ENCODE measurements around the gene PPP1R16B.

The PPP1R16B gene

DNA sequence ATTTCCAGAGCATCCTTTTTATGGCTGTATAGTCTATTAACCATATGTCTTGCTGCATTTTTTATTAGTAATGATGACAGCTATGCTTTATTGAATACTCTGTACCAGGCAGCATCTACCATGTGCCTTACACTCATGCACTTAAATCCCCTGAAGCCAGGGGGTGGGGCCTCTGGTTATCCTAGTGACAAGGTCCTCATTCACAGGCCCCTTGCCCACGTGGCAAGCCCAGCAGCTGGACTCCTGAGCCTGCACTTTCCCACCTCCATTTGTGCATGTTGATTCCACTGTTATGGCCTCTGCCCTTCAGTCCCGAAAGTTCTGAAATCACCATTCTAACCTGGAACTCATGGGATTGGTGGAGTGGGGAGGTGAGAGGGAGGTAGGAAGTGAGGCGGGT lies 35.0 kb upstream of the PPP1R16B start:
- Histone ChIP-seq H3K9ac (no peak overlapping the region), H3K4me2 (no peak overlapping the region), H3K36me3 (peaks cover 99% of the 10 kb centered on the region), H4K20me1 (no peaks in the 10 kb centered on the region), H3K27me3 (no peaks in the 10 kb centered on the region), H3K9me3 (peaks cover 17% of the 10 kb centered on the region), H3K27ac (no peak overlapping the region), H3K4me3 (no peak overlapping the region), H3K4me1 (no peaks in the 10 kb centered on the region)
- TF ChIP-seq Cebpa-rat (IDR thresholded peaks at IDR 0.05) = no peak

GRCh38 chr20:38770970-38771369 lies 34.5 kb upstream of the PPP1R16B start:
- no peak overlapping the region for H3K4me3 ChIP-seq
- H3K9ac ChIP-seq = no peak overlapping the region
- no peak for TF ChIP-seq Cebpa-rat (IDR thresholded peaks at IDR 0.05)
- no peaks in the 10 kb centered on the region for H3K27me3 ChIP-seq
- H3K4me2 ChIP-seq = no peak overlapping the region
- peaks cover 17% of the 10 kb centered on the region for H3K9me3 ChIP-seq
- H3K36me3 ChIP-seq = peaks cover 97% of the 10 kb centered on the region
- H4K20me1 ChIP-seq = no peaks in the 10 kb centered on the region
- H3K27ac ChIP-seq = no peak overlapping the region
- H3K4me1 ChIP-seq = no peaks in the 10 kb centered on the region

GRCh38 chr20:38771621-38772020 lies 33.9 kb upstream of the PPP1R16B start:
- Histone ChIP-seq H3K4me1 (no peaks in the 10 kb centered on the region), H3K4me3 (no peak overlapping the region), H4K20me1 (no peaks in the 10 kb centered on the region), H3K27me3 (no peaks in the 10 kb centered on the region), H3K36me3 (peaks cover 91% of the 10 kb centered on the region), H3K9ac (no peak overlapping the region), H3K9me3 (peaks cover 17% of the 10 kb centered on the region), H3K27ac (no peak overlapping the region), H3K4me2 (no peak overlapping the region)
- TF ChIP-seq Cebpa-rat (IDR thresholded peaks at IDR 0.05) = no peak

DNA sequence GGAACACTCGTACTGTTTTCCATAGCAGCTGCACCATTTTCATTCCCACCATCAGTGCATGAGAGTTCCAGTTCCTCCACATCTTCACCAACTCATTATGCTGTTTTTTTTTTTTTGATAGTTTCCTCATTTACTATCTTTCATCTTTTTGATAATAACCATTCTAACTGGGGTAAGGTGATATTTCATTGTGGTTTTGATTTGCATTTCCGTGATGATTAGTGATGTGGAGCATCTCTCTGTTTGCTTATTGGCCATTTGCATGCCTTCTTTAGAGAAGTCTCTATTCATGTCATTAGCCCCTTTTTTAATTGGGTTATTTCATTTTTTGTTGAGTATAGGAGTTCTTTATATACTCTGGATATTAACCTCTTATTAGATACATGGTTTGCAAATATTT lies 31.3 kb upstream of the PPP1R16B start:
- Histone ChIP-seq H3K36me3 (peaks cover 65% of the 10 kb centered on the region), H3K4me2 (no peak overlapping the region)

DNA sequence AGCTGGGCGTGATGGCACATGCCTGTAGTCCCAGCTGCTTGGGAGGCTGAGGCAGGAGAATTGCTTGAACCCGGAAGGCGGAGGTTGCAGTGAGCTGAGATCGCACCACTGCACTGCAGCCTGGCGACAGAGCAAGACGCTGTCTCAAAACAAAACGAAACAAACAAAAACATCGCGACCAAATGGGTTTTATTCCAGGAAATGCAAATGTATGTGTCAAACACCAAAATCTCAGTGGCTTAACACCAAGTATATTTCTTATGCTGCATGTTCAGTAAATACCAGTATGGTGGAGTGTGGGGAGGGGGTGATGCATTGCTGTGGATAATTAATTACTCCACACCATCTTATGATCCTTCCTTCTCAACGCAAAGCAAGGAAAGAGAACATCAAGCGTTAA lies 29.1 kb upstream of the PPP1R16B start:
- Histone ChIP-seq H3K4me1 (no peaks in the 10 kb centered on the region), H3K4me2 (no peak overlapping the region), H3K27ac (no peak overlapping the region), H3K9me3 (peaks cover 17% of the 10 kb centered on the region), H4K20me1 (no peaks in the 10 kb centered on the region), H3K36me3 (peaks cover 43% of the 10 kb centered on the region), H3K9ac (no peak overlapping the region), H3K4me3 (no peak overlapping the region), H3K27me3 (no peaks in the 10 kb centered on the region)
- no peak for TF ChIP-seq Cebpa-rat (IDR thresholded peaks at IDR 0.05)

More for the DNA sequence above, 31.3 kb upstream of the PPP1R16B start:
- no peak for TF ChIP-seq Cebpa-rat (IDR thresholded peaks at IDR 0.05)
- no peaks in the 10 kb centered on the region for H3K27me3 ChIP-seq
- H3K4me1 ChIP-seq = no peaks in the 10 kb centered on the region
- no peak overlapping the region for H3K4me3 ChIP-seq
- H4K20me1 ChIP-seq = no peaks in the 10 kb centered on the region
- H3K9me3 ChIP-seq = peaks cover 17% of the 10 kb centered on the region
- H3K27ac ChIP-seq = no peak overlapping the region
- H3K9ac ChIP-seq = no peak overlapping the region

DNA sequence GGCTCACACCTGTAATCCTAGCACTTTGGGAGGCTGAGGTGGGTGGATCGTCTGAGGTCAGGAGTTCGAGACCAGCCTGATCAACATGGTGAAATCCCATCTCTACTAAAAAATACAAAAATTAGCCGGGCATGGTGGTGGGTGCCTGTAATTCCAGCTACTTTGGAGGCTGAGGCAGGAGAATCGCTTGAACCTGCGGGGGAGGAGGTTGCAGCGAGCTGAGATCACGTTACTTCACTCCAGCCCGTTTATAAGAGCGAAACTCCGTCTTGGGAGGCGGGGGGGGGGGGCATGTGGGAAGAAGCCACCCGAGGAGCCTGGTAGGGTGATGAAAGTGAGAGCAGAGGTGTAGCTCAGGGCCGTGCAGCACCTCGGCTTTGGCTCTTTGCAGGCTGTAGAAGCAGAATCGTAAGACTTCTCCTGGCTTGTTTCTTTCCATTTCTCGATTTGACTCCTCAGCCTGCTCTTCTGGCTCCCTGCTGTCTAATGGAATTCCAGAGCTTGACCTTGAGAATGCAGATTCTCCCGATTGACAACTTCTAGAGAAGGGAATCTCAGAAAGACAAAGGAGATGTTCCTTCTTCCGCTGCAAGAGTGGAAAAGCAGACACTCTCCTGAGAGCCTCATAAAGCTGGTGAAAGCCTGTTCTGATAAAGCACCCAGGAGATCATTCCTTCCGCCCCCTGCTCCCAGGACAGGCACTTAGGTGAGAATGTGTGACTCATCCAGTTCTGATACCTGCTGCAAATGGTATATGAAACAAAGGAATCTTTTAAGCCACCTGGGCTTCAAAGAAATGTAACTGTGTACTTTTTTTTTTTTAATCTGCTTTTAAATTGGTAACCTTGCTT lies 26.0 kb upstream of the PPP1R16B start:
- H3K9me3 ChIP-seq = peaks cover 3% of the 10 kb centered on the region; the same call in 1 of the 2 replicates
- no peak overlapping the region for H3K27ac ChIP-seq
- H3K4me1 ChIP-seq = no peaks in the 10 kb centered on the region
- H3K9ac ChIP-seq = no peak overlapping the region
- H3K4me2 ChIP-seq = no peak overlapping the region
- H3K4me3 ChIP-seq = no peak overlapping the region
- H3K36me3 ChIP-seq = peaks cover 12% of the 10 kb centered on the region
- no peaks in the 10 kb centered on the region for H3K27me3 ChIP-seq
- H4K20me1 ChIP-seq = no peaks in the 10 kb centered on the region
- no peak for TF ChIP-seq Cebpa-rat (IDR thresholded peaks at IDR 0.05)

GRCh38 chr20:38782275-38782674 lies 23.2 kb upstream of the PPP1R16B start:
- H4K20me1 ChIP-seq = no peaks in the 10 kb centered on the region
- H3K36me3 ChIP-seq = no peaks in the 10 kb centered on the region
- H3K4me3 ChIP-seq = no peak overlapping the region
- no peak overlapping the region for H3K9ac ChIP-seq
- TF ChIP-seq Cebpa-rat (IDR thresholded peaks at IDR 0.05) = no peak
- no peak overlapping the region for H3K4me2 ChIP-seq
- no peaks in the 10 kb centered on the region for H3K9me3 ChIP-seq
- H3K27me3 ChIP-seq = no peaks in the 10 kb centered on the region
- no peak overlapping the region for H3K27ac ChIP-seq
- no peaks in the 10 kb centered on the region for H3K4me1 ChIP-seq

- no peaks in the 10 kb centered on the region for H4K20me1 ChIP-seq
- no peak overlapping the region for H3K27ac ChIP-seq
- H3K4me2 ChIP-seq = no peak overlapping the region
- no peaks in the 10 kb centered on the region for H3K9me3 ChIP-seq
- H3K9ac ChIP-seq = no peak overlapping the region
- no peaks in the 10 kb centered on the region for H3K36me3 ChIP-seq
- no peak for TF ChIP-seq Cebpa-rat (IDR thresholded peaks at IDR 0.05)
- H3K4me1 ChIP-seq = no peaks in the 10 kb centered on the region
- no peaks in the 10 kb centered on the region for H3K27me3 ChIP-seq
- no peak overlapping the region for H3K4me3 ChIP-seq
Measured at GRCh38 chr20:38787870-38788269, 17.6 kb upstream of the PPP1R16B start.

- Histone ChIP-seq H3K4me2 (no peak overlapping the region), H3K27me3 (no peaks in the 10 kb centered on the region), H3K27ac (no peak overlapping the region), H4K20me1 (no peaks in the 10 kb centered on the region), H3K9ac (no peak overlapping the region), H3K36me3 (no peaks in the 10 kb centered on the region), H3K4me1 (no peaks in the 10 kb centered on the region), H3K9me3 (no peaks in the 10 kb centered on the region), H3K4me3 (no peak overlapping the region)
- TF ChIP-seq Cebpa-rat (IDR thresholded peaks at IDR 0.05) = no peak
Measured at GRCh38 chr20:38789503-38790199, 15.8 kb upstream of the PPP1R16B start.
